ENCODE data around the gene C9orf57.
"Not testable (repeated sequence)": the region's sequence is repeated elsewhere in the genome, so short reads cannot be mapped to it uniquely, and the experiment has no call there.

The C9orf57 gene, protein sequence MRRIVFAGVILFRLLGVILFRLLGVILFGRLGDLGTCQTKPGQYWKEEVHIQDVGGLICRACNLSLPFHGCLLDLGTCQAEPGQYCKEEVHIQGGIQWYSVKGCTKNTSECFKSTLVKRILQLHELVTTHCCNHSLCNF

DNA sequence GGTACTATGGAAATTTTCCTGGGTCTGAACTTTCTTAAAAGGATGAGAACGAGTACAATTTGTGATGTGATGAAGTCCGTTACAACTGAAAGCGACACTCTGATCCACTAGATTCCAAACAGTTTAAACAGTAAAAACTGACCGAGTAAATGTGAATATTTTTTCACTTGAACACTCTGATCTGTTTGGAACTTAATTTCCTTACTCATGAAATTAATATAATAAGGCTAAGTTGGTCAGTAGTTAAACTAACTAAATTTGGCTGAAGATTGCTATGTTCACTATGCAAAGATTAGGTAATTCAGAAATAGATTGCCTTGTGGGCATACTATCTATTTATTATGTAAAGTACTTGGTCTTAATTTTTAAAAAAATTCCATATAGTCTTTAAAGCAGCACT is at the start of gene C9orf57:
Gene C9orf57, minus strand, starts transcription at position 101 of the 400 bp plus-strand sequence. CDS start 1,282 bp downstream, outside the sequence.
- DNase-seq (ENCODE audit: low spot score), result no peak

DNA sequence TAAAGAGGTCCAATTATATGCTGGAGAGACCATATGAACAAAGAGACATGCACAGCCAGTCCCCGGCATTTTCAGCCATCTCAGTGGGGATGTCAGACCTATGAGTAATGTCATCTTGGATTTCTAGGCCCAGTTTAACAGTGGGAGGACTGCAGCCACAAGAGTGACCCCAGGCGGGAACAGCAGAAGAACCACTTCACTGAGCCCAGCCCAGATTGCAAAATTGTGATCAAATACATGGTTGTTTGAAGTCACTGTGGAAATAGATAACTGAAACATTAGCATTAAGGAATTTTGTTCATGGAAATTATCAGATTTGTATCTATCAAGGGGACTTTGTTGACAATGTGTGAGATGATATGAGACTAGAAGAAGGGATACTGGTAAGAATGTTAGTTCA is 42.1 kb upstream of the C9orf57 start:
- no peak for DNase-seq (ENCODE audit: low spot score)

DNA sequence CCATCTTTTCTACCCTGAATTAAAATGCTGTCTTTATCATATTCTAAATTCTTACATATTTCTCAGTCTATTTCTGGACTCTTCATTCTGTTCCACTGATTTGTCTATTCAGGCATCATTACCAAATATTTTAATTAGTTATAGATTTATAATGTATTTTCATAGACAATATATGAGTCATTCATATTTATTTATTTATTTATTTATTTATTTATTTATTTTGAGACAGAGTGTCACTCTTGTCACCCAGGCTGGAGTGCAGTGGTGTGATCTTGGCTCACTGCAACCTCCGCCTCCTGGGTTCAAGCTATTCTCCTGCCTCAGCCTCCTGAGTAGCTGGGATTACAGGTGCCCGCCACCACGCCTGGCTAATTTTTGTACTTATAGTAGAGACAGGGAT is 35.1 kb upstream of the C9orf57 start:
- DNase-seq (ENCODE audit: low spot score), result not testable (repeated sequence)

DNA sequence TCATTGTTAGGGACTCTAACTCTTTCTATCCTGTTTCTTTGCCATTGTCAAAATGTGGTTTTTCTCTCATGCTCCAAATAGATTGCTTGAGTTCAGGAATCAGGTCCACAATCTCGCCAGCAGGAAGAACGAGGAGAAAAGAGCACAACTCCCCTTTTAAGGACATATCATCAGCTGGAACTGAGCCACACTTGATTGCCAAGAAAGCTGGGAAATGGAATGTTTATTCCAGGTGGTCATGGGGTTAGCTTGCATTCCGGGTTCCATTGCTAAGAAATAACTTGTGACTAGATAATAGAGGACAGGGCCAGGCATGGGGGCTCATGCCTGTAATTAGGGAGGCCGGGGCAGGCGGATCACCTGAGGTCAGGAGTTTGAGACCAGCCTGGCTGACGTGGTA is 32.4 kb upstream of the C9orf57 start:
- DNase-seq (ENCODE audit: low spot score), result no peak

DNA sequence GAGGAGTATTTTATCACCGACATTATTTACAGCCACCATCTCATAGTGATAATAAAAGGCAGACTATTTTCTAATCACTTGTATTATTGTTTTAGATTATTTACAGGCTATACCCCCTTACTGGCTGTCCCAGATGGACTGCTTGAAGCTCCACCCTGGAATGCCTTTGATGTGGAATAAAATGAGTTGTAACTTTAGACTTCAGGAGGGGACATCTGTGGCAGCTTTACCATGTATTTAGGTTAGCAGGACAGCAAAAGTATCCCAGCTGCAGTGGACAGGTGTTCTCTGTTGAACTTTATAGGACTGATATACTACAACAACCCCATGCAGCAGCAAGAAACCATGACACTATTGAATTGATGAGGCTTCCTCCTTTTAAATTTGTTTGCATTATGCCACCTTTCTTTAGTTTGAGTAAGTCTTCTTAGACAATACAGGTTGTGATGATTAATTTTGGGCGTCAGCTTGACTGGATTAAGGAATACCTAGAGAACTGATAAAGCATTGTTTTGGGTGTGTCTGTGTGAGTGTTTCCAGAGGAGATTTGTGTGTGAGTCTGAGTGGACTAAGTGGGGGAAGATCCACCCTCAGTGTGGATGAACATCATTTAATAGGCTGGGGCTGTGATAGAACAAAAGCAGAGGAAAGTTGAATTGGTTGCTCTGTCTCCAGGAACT is 29.2 kb upstream of the C9orf57 start:
- no peak for DNase-seq (ENCODE audit: low spot score)

DNA sequence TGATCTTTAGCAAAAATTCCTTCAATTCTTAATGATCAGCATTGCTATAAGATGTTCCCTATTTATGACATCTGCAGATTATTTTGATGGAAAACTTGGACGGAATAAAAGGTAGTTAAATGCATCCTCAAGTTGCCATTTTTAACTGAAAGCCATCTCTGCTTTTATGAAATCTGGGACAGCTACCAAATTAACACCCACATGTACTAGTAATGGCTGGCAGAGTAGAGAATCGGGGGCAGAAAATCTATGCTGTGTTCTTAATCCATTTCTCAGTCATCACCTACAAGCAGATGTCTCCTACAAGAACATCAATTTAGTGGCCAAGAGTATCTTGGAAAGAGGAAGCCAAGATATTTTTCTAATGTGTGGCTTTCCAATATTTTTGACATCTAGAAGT is 22.1 kb upstream of the C9orf57 start:
- no peak for DNase-seq (ENCODE audit: low spot score)

DNA sequence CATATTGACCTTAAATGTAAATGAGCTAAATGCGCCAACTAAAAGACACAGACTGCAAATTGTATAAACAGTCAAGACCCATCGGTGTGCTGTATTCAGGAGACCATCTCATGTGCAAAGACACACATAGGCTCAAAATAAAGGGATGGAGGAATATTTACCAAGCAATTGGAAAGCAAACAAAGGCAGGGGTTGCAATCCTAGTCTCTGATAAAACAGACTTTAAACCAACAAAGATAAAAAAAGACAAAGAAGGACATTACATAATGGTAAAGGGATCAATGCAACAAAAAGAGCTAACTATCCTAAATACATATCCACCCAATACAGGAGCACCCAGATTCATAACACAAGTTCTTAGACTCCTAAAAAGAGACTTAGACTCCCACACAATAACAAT is 14.3 kb upstream of the C9orf57 start:
- DNase-seq (ENCODE audit: low spot score), result not testable (repeated sequence)

DNA sequence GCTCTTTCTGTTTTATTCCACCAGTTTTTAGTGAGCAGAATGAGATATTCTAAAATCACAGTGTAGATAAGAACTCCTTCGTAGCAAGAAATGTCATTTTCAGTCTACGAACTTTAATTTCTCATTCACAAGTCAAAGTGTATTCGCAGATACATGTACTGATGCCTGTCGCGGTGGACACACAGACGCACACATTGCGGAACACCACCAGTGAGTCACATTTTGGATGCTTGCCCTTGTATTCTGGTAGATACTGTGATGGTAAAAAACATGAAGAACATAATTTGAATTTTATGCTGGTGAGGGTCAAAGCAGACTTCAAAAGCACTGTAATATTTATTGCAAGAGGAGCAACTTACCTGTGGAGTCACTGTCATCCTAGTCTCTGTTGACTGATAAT is 4.7 kb upstream of the C9orf57 start:
- no peak for DNase-seq (ENCODE audit: low spot score)

DNA sequence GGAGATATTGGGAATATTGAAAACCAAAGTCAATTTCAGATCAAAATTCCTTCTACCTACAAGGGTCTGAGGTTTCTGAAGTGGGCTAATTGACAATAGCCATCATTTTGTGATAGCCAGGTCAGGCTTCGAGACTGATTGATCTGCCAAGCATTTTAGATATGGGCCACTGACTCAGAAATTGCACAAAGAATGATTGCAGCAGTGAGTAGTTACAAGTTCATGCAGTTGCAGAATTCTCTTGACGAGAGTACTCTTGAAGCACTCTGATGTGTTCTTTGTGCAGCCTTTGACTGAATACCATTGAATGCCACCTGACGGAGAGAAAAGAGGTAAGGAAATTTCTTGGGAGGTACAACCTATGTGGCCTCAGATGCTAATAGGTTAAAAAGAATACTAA is 8.3 kb downstream of the C9orf57 start:
- DNase-seq (ENCODE audit: low spot score), result no peak

DNA sequence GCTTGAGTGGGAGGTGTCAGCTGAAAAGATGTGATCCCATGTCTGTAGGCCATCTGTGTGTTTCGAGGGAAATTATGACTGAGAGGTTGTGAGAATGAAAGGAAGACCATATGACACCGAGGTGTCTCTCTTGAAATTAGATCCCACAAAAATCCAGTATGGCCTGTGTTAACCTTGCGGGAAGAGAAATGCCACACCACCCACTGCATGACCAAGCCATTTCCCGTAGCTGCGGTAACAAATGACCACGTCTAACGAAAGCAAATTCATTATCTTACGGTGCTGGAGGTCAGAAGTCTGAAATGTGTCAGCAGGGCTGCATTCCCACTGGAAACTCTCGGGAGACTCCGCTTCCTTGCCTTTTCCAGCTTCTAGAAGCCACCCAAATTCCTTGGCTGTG is 11.6 kb downstream of the C9orf57 start:
- DNase-seq (ENCODE audit: low spot score), result no peak

DNA sequence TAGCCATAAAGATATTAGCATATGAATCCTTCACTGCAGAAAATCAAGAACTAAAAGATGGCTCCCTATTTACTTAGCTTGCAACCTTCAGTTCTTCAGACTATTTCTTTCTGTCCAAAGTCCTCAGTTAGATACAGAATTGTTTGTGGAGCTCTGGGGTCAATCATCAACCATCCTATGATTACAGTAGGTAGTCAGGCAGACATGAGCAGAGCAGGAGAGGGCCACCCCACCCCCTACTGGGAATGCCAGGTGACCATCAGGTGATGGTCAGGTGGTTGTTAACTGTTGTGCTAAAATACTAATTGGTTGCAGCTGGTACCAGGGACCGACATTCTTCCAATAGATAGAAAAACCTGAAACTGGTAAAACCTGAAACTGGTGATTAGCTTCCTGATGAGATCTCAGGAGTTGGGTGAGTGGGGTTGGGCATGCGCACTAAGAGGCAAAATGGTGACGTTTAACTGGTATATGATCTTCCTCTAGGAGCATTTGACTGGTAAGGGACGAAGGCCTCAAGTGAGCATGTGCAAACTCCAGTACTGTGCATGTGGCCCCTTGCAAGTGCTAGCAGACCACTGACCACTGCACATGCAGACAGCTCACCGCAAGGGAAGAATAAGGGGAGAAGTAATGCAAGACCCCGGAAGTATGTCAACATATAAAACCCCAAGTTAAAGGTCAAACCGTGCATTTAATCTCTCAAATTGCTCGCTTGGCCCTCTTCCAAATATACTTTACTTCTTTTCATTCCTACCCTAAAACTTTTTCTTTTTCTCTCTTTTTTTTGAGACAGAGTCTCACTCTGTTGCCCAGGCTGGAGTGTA is 13.6 kb downstream of the C9orf57 start:
- DNase-seq (ENCODE audit: low spot score), result no peak

DNA sequence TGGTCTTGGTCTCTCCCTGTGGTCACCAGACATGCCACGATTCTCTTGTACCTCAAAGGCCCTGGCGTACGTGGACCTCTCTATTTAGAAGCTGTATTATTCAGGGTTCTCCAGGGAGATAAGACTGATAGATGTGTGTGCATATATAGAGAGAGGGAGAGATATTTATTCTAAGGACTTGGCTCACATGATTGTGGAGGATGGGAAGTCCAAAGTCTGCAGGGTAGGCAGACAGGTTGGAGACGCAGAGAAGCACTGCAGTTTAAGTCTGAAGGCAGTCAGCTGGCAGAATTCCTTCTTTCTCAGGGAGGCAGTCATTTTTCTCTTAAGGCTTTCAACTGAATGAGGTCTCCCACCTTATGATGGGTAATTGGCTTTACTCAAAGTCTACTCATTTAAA is 16.3 kb downstream of the C9orf57 start:
- DNase-seq (ENCODE audit: low spot score), result no peak

DNA sequence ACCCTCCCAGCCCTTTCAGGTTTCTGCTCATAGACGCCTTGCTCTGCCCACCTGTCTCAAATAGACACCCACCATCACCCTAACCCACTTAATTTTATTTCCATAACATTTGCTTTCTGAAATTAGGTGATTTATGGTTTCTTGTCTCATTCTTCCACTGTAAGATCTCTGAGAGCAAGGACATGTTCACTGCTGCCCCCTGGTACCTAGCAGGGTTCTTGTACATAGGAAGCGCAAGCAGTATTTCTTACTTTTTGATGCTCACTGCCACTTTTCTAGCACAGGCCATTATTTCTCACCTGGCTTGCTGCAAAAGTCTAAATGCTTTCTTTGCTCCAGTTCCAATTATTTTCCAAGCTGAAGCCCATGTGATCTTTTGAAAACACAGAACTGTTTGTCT is 16.8 kb downstream of the C9orf57 start:
- DNase-seq (ENCODE audit: low spot score), result no peak

DNA sequence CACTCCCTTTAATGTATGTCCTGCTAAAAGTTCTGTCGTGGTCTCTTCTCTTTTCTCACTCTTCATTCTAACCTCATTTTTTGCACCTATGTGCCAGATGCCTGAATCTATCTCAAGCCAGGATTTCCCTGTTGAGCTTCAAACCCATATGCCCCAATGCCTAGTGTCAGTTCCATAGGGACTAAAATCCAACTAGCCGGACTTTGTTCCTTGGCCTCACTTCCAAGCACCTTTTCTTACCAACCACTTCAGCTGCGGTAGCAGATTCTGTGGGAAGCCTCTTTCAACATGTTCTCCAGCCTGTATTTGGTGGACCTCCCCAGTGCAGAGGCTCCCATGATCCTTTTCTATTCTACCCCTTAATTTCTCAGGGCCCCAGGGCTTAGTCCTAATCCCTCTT is 17.5 kb downstream of the C9orf57 start:
- no peak for DNase-seq (ENCODE audit: low spot score)

DNA sequence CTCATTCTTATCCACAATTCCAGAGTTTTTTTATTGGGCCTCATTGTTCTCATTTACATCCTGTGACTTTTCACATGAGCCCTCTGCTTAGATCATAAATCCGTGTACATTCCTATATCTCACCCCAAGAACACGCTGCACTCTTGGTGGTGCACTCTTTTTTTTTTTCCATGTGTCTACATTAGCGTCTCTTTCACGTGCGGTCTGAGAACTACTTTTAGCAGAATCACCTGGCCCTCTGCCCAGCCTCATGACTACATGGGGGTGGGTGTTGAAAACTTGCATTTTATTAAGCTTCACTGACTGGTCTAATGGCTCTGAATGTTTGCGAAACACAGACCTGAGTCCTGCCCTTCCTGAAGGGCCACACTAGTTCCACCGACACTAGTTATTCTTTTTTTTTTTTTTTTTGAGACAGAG is 18.6 kb downstream of the C9orf57 start:
- DNase-seq (ENCODE audit: low spot score), result no peak

DNA sequence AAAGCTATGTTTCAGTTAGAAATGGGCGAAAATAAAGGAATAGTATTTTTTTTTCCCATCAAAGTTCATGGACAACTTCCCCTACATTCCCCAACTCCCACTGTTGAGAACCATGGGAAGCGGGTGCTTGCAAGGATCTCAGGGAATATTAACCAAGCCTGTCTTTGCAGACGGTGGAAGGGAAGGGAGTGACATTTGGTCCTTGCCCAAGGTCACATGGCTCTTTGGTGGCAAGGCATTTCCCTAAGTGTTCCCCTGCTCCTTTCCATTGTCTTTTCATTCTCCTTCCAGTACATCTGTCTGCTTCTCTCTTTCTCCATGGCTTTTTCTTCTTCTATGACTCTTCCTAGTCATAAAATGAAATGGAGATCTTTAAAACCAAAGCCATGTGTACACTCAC is 19.0 kb downstream of the C9orf57 start:
- DNase-seq (ENCODE audit: low spot score), result no peak

DNA sequence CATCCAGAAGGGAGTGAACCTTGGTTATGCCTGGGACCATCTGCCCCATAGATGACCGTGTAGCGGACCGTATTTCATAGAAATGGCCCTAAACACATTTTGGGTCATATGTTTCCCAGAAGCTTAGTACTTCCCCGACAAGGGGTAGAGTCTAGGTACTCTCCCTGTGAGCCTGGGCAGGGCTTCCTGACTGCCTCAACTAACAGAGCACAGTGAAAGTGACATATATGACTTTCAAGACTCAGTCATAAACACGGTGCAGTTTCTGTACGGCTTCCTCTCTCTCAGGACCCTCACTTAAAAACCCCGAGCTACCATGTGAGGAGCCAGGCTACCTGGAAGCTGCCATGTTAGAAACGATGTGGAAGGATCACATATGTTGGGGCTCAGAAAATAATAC is 20.9 kb downstream of the C9orf57 start:
- no peak for DNase-seq (ENCODE audit: low spot score)

DNA sequence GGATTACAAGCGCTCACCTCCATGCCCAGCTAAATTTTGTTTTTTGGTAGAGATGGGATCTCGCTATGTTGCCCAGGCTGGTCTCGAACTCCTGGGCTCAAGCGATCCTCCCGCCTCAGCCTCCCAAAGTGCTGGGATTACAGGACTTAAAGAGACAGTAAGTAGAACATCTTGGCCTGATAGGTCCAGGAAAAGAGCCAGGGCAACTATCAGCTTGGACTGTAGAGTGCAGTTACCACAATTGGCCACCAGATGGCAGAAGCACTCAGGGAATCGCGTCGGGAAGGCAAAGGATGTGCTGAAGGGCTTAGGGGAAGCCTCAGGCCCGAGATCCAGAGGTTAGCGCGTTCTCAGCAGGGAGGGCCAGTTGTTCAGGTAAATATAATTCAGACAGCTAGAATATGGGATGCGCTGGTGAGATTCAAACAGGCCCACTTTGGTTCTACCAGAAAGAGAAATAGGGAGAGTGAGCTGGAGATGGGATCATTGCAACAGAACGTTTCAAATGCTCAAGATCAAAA is 21.5 kb downstream of the C9orf57 start:
- DNase-seq (ENCODE audit: low spot score), result peak; percentile 73

DNA sequence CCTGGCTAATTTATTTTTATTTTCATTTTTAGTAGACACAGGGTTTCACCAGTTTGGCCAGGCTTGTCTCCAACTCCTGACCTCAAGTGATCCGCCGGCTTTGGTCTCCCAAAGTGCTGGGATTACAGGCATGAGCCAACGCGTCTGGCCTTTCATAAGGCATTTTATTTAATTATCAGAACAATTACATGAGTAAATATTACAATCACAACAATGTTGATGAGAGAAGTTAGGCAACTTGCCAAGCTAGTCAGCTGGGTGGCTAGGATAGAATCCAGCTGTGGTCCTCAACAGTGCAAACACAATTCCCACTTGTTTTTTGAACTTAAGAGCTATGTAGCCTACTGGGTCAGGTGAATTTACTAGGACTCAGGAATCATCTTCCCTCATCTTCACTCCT is 22.0 kb downstream of the C9orf57 start:
- DNase-seq (ENCODE audit: low spot score), result no peak

DNA sequence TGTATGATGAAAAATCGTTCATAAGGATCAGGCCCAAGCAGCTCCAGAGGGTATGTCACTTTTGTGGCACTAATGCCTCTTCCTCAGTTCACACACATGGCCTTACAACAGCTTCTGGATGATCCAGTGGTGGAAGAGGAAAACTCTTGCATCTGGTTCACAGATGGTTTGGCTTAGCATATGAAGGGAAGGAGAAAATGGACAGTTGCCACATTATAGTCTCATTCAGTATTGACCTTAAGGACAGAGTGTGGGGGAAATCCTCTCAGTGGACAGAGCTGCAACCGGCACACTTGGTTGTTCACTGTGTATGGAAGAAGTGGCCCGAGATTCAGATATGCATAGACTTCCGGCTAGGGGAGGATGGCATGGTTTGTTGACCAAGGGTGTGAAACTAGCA is 22.8 kb downstream of the C9orf57 start:
- DNase-seq (ENCODE audit: low spot score), result no peak

DNA sequence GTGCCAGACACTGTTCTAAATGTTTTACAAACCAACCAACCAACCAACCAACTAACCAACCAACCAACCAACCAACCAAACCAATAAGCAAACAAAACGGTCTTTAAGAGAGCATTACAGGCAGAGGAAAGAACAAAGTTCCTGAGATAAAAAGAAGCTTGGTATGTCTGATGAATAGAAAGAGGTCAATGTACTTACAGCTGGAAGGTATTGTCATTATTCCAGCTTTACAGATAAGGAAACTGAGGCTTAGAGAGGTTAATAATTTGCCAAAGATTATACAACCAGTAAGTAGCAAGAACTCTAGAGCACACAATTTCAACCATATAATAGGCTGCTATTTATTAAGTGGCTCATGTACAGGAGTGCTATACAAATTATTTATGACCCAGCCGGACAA is 29.6 kb downstream of the C9orf57 start:
- DNase-seq (ENCODE audit: low spot score), result no peak

DNA sequence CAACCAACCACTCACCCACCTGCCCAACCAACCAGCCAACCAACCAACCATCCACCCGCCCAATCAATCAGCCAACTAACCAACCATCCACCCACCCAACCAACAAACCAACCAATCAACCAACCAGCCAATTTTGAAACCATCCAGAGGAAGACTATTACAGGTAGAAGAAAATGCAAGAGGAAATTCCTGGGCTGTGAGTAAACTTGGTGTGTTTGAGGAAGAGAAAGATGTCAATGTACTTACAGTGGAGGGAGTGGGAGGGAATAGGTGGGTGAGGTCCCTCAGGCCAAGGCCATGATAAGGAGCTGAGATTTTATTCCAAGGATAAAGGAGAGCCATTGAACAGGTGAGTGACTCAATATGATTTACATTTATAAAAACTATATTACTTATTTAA is 30.4 kb downstream of the C9orf57 start:
- DNase-seq (ENCODE audit: low spot score), result no peak

DNA sequence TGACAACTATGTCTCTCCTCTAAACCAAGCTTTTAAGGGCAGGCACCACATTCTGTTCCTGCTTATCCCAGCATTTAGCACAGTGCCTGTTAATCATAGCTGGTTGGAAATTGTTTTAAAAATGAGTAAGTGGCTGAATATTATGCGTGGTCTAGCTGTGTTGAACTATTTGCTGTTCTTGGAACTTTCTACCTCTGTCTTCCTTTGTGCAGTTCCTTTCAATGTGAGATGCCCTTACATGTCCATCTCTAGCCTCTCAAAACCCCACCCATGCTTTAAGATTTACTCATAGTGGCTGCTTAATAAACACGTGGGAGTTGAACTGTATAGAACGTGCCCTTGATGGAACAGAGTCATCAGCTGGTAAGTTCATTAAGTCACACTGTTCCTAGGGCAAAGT is 34.5 kb downstream of the C9orf57 start:
- DNase-seq (ENCODE audit: low spot score), result no peak
